ENCODE measurements around the gene LIN52.
"Not testable (repeated sequence)": the region's sequence is repeated elsewhere in the genome, so short reads cannot be mapped to it uniquely, and the experiment has no call there.

LIN52 gene

GRCh38 chr14:74111395-74112216 is 26.9 kb downstream of the LIN52 start:
- DNase-seq = peak; percentile 31

DNA sequence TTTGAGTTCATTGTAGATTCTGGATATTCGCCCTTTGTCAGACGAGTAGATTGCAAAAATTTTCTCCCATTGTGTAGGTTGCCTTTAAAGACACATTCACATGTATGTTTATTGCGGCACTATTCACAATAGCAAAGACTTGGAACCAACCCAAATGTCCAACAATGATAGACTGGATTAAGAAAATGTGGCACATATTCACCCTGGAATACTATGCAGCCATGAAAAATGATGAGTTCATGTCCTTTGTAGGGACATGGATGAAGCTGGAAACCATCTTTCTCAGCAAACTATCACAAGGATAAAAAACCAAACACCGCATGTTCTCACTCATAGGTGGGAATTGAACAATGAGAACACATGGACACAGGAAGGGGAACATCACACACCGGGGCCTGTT is 40.7 kb downstream of the LIN52 start:
- not testable (repeated sequence) for DNase-seq

- DNase-seq = no peak
Measured at GRCh38 chr14:74126315-74127013, 41.7 kb downstream of the LIN52 start.

DNA sequence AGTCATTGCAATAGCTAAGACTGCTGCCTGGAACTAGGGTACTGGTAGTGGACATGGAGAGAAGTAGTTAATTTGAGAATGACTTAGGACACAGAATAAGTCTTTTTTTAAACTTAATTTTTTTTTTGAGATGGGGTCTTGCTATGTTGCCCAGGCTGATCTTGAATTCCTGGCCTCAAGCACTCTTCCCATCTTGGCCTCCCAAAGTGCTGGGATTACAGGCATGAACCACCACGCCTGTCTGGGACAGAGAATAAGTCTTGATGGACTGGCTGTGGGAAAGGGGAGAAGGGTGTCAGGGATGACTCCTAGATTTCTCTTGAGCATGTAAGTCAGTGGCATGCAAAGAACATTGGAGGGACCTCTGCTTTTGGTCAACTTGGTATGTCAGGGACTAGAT is 42.9 kb downstream of the LIN52 start:
- no peak for DNase-seq

GRCh38 chr14:74133833-74134481 is 49.2 kb downstream of the LIN52 start:
- DNase-seq = no peak

- DNase-seq = no peak
Measured at GRCh38 chr14:74134484-74134883, 49.7 kb downstream of the LIN52 start.

DNA sequence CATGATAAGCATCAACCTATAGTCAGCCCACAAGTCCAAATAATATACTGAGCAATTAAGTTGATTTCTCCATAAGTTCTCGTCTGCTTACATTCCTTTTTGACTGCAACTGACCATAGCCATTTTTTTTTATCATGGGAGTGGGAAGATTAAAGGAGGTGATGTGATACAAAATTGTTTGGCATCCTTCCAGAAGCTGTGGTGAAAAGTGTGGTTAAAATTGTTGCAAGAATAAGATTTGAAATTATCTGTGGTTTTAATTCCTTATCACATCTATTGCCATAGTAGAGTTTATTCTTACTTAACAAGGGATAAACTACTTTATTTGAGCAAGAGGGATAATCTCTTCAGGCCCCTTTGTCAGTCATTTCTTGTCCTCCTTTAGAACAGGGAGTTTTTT is 50.7 kb downstream of the LIN52 start:
- DNase-seq = no peak

DNA sequence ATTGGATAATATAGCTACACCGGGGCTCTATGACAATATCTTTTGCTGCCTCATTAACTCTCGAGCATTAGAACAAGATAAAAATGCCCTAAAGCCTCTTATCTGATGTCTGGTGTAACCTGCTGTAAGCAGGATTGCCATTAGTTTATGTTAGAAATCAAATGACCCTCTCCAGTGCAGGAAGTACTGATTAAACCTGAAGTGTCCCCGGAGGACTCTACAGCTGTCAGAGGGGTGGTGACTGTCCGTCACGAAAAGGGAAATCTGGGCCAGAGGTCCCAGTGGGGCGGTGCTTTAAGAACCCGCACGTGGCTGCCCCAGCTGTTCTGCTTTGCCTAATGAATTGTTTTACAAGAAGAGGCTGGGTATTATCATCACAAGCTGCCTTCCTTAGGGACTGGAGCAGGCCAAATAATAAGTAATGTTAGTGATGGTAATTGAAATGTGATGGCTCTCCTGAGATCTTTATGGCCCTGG is 55.7 kb downstream of the LIN52 start:
- DNase-seq = no peak

- DNase-seq = no peak
Measured at GRCh38 chr14:74141703-74142102, 56.9 kb downstream of the LIN52 start.

DNA sequence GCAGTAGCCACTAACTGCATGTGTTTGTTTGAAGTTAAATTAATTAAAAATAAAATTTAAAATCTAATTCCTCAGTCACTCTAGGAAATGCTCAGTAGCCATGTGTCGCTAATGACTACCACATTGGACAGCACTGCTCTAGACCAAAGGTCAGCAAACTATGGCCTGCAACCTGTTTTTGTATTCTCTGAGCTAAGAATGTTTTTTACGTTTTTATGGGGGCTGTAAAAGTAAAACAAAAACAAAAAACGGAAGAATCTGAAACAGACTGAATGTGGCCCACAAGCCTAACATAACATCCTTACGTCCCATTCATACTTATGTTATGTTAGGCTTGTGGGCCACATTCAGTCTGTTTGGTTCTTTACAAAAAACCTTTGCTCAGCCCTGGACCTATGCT is 57.8 kb downstream of the LIN52 start:
- DNase-seq = no peak

- no peak for DNase-seq
Measured at GRCh38 chr14:74144789-74145188, 60.0 kb downstream of the LIN52 start.

GRCh38 chr14:74147571-74147970 is 62.8 kb downstream of the LIN52 start:
- DNase-seq = no peak

DNA sequence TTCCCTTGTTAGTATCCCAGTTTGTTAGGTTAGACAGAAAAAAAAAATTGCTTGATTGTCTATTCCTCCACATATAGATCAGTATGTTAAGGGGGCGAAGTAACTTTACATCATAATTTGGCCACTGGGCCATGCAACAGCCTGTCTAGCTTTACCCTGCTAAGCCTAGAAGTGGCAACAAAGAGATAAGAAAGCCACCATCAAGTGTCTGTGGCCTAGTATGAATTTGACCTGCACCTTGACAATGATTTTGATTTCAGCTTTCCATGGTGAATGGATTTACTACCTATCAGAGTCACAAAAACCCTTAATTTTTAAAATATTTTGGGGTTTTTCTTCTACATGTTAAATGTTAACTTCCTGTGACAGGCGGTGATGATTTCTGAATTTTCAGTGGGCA is 63.9 kb downstream of the LIN52 start:
- DNase-seq = no peak

GRCh38 chr14:74155287-74155686 is 70.5 kb downstream of the LIN52 start:
- no peak for DNase-seq

DNA sequence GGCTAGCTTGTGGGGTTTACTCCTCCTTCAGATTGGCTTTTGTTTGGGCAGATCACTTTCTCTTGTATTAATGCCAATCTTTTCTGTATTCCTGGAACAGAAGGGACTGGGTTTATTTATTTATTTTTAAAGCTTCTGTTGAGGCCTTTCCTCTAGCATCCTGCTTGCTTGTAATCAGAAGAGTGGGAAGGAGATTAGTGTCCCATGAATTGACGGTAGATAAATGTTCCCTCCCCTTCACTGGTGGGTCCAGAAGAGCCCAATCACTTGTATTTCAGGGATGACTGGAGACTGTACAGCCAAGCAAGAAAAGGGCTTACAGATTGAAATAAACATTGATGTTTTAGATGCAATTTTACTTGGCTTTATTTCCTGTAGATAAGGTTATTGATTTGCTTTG is 71.0 kb downstream of the LIN52 start:
- DNase-seq = no peak

DNA sequence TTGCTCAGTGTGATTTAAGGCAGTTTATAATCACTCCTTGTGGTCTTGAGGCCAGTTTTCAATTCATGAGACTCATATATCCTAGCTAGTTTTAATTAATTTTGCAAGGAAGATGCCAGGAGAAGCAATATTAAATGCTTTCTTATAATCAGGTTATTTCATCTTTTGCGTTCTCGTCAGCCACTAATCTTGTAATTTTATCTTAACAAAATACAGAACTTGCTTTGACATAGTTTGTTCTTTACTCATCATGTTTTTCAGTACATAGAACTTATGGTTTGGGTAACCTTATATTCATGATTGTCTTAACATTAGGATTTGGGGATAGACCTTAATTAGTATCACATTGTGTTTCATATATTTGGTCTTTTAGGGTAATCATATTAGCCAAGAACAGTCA is 76.0 kb downstream of the LIN52 start:
- DNase-seq = no peak

DNA sequence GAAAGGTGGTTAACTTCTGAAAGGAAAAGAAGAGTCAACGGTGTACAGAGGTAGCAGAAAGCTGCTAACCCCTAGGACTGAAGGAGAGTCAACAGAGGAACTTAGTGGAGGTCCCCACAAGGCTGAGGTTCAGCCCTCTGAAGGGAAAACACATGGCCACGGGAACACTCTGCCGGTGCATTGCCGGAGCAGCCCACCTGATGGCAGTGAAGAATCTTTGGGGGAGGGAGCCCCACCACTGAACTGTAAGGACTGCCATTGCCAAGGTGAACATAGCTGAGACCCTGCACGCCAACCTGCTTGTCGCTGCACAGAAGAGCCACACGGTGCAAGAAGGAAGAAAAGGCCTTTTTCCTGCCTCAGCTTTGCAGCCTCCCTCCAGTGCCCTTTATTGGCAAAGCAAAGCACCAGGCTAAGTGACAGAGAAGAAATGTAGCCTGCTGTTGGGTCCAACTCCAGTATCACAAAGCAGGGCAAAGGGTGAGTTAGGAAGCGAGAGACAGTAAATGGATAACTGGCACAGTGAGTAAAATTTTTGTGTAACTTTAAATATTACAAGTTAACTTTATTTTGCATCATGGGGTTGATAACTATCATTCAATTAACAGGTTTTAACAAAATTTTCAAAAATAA is 76.9 kb downstream of the LIN52 start:
- DNase-seq = no peak

DNA sequence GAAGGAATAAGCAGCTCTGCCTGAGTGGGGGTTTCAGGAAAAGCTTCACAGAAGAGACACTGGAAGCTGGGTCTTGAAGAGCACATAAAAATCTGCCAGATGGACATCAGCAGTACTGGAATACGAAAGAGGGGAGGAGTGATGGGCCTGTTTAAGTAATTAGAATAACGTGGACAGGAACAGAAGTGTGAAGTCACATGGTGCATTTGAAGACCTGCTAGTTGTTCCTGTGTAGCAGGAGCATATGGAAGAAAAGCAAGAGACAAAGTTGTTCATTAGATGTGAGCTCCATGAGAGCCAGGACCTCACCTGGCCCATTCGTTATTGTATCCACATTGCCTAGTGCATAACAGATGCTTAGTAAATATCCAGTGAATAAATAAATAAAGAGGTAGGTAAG is 85.2 kb downstream of the LIN52 start:
- DNase-seq = no peak

DNA sequence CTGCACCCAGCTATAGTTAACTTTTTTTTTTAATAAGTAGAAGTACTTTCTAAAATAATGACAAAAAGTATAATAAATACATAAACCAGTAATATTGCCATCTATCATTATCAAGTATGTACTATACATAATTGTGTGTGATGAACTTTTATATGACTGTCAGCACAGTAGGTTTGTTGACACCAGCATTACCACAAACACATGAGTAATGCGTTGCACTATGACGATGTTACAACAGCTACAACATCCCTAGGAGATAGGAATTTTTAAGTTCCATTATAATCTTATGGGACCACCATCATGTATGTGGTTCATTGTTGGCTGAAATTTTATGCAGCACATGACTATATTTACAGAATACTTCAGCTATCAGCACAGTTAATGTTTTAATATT is 91.6 kb downstream of the LIN52 start:
- no peak for DNase-seq

DNA sequence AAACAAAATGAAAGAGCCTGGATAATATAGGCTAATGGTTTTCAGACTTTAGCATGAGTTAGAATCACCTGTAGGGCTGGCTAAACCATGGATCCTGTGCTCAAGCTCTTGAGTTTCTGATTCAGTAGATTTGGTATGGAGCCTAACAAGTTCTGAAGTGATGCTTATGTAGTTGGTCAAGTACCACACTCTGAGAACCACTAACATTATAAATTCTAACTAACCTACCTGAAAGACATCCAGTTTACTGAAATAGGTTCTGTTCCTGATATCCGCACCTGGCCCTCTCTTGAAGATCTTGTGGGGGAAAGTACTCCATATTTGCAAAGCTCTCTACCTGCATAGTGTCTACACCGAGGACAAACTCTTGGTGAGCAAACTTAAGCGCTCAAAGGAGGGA is 95.1 kb downstream of the LIN52 start:
- no peak for DNase-seq

DNA sequence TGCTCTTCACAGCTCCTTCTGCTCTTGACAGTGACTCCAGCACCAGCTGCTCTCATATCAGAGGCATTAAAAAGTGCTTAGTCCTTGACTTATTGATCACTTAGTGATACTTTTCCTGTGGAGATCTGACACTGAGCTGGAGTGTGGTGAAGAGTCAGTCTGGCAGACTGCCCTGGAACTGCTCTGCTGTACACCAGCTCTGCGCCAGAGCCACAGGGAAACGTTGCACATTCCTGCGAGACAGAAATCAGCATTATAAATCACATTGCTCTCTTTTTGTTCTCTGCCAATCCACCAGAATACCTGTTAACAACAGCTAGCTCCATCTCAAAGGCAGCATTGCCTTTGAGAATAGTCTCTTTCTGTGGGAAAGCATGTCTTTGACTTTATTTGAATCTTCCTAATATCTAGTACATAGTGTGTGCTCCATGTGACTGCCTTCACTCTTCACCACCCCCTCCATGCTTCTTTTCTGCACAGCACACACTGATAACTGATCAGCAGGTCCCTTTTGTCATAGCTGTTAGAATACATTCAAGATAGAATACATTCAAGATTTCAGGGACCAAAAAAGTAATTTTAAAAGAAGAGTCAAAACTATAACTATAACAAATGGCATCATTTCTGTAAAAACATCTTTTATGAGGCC is 106.3 kb downstream of the LIN52 start:
- no peak for DNase-seq

DNA sequence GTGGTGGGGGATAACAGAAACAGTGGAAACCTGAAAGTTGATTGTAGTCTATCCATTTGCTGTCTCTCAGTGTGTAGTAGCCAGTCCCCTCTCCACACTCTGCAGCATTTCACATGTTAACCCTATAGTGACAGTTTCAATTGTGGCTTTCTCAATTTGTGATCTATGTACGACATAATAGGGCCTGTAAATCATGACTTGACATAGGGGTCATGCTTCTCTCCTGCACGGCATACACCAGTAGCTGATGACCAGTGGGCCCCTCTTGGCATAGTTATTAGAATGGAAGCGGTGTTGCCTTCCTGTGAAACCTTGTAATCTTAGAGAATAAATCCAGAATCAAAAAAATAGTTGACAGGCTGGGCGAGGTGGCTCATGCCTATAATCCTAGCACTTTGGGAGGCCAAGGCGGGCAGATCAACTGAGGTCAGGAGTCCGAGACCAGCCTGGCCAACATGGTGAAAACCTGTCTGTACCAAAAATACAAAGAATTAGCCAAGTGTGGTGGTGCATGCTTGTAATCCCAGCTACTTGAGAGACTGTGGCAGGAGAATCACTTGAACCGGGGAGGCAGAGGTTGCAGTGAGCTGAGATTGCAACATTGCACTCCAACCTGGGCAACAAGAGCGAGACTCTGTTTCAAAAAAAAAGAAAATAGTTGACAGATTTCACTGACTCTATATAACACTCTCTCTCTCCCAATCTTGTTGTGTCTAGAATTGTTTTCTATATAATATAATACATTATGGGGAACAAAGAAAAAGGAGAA is 109.9 kb downstream of the LIN52 start:
- DNase-seq = no peak

Data from central memory CD4-positive, alpha-beta T cell (primary cell).